ENCODE measurements around the gene SFN.

DNA sequence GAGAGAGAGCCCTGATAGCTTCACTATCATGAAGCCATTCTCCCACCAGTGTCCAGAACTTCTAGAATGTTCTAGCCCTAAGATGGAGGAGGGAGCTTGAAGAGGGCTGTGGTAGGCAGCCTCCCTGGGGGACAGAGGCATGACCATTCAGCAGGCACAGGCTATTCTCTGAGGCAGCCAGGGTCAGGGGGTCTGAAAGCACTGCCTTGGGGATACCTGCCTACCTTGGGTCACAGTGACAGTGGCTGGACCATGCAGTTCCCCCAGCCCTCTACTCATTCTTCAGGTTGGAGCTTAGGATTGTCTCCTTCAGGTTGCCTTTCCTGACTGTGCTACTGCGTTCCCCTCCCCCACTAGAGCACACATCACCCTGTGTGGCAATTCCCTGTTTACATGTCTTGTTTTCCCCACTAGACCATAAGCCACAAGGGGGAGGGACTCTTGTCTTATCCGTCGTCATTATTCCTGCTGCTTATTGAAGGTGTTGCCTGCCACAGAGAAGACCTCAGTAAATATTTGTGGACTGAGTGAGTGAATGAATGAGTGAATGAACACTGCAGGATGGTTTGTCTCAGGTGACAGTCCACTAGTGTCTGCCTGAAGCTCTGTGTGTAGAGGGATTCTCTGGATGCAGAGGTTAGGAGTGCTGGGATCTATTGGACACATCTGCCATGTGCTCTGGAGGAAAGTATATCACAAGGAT lies 31.3 kb upstream of the SFN start:
- TF ChIP-seq, protein P1, sequence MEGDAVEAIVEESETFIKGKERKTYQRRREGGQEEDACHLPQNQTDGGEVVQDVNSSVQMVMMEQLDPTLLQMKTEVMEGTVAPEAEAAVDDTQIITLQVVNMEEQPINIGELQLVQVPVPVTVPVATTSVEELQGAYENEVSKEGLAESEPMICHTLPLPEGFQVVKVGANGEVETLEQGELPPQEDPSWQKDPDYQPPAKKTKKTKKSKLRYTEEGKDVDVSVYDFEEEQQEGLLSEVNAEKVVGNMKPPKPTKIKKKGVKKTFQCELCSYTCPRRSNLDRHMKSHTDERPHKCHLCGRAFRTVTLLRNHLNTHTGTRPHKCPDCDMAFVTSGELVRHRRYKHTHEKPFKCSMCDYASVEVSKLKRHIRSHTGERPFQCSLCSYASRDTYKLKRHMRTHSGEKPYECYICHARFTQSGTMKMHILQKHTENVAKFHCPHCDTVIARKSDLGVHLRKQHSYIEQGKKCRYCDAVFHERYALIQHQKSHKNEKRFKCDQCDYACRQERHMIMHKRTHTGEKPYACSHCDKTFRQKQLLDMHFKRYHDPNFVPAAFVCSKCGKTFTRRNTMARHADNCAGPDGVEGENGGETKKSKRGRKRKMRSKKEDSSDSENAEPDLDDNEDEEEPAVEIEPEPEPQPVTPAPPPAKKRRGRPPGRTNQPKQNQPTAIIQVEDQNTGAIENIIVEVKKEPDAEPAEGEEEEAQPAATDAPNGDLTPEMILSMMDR (IDR thresholded peaks at IDR 0.05), result no peak
- TF ChIP-seq POLR2AphosphoS5 (IDR thresholded peaks at IDR 0.05) (no peak), POLR2A (IDR thresholded peaks at IDR 0.05) (no peak), EP300 (IDR thresholded peaks at IDR 0.05) (no peak)
